ENCODE measurements around the gene GOLGA8S.
"Not testable (repeated sequence)": the region's sequence is repeated elsewhere in the genome, so short reads cannot be mapped to it uniquely, and the experiment has no call there.

The GOLGA8S gene

DNA sequence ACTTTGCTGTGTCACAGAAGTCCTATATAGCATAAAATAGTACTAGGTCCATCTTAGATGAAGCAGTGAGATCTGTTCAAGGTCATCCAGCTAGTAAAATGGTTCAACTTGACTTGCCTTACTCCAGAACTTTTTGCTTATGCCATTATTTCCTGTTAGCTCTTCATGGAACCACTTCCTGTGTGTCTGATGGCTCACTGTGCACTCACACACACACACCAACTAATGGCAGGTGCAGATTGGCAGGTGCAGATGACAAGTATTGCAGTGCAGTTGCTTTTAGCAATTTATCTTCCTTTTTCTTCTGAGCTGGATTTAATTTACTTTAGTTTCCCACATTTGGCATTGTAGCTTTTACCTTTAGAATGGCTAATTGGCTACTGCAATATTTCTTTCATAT lies 29.8 kb downstream of the GOLGA8S start:
- no peak for DNase-seq (ENCODE audit: low spot score)
- TF ChIP-seq, protein P1, sequence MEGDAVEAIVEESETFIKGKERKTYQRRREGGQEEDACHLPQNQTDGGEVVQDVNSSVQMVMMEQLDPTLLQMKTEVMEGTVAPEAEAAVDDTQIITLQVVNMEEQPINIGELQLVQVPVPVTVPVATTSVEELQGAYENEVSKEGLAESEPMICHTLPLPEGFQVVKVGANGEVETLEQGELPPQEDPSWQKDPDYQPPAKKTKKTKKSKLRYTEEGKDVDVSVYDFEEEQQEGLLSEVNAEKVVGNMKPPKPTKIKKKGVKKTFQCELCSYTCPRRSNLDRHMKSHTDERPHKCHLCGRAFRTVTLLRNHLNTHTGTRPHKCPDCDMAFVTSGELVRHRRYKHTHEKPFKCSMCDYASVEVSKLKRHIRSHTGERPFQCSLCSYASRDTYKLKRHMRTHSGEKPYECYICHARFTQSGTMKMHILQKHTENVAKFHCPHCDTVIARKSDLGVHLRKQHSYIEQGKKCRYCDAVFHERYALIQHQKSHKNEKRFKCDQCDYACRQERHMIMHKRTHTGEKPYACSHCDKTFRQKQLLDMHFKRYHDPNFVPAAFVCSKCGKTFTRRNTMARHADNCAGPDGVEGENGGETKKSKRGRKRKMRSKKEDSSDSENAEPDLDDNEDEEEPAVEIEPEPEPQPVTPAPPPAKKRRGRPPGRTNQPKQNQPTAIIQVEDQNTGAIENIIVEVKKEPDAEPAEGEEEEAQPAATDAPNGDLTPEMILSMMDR (IDR thresholded peaks at IDR 0.05; ENCODE audit: extremely low read depth, missing control alignments), result no peak

DNA sequence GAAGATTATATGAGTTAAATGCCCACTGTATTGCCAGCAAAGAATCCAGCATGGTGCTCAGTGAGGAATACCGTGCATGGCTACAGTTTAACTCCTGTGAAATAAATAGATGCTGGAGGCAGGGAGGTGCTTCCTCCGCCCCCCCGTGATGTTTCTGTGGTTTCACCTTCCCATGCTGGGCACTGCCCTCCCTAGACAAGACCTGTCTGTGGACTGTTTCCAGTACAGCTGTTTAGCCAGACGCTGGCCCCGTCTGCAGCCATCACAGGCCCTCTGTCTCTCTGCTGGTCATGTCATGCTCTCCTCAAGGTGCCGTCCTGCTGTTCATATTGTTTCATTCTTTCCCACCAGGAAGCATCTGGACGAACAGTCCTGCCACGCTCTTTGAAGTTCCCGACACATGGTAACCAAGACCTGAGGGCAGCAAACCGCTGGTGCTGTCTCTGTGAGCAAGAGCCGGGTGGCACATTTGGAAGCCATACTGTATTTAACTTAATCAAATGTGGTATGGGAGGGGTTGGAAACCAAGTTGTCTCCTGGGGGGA lies 31.4 kb downstream of the GOLGA8S start:
- DNase-seq (ENCODE audit: low spot score), result no peak
- TF ChIP-seq, protein P1 (IDR thresholded peaks at IDR 0.05; ENCODE audit: extremely low read depth, missing control alignments), result no peak

DNA sequence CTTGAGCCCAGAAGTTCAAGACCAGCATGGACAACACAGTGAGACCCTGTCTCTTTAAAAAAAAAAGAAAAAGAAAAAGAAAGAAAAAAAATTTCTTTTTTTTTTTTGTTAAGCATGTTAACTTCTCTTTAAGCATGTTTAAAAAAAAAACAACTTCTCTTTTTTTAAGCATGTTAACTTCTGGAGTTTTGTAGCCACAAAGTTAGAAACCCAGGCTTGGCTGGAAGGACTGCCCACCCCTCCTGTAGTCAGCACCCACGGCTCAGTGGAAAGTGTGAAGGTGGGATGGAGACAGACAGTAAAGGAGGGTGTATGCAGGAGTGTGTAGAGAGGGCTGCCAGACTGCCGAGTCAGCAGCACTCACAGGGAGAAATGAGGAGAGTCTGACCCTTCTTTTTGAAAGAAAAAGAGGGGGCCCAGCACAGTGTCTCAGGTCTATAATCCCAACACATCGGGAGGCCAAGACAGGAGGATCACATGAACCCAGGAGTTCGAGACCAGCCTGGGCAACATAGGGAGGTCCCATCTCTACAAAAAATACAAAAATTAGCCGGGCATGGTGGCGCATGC lies 33.2 kb downstream of the GOLGA8S start:
- TF ChIP-seq, protein P1 (IDR thresholded peaks at IDR 0.05; ENCODE audit: extremely low read depth, missing control alignments), result no peak
- DNase-seq (ENCODE audit: low spot score), result no peak

DNA sequence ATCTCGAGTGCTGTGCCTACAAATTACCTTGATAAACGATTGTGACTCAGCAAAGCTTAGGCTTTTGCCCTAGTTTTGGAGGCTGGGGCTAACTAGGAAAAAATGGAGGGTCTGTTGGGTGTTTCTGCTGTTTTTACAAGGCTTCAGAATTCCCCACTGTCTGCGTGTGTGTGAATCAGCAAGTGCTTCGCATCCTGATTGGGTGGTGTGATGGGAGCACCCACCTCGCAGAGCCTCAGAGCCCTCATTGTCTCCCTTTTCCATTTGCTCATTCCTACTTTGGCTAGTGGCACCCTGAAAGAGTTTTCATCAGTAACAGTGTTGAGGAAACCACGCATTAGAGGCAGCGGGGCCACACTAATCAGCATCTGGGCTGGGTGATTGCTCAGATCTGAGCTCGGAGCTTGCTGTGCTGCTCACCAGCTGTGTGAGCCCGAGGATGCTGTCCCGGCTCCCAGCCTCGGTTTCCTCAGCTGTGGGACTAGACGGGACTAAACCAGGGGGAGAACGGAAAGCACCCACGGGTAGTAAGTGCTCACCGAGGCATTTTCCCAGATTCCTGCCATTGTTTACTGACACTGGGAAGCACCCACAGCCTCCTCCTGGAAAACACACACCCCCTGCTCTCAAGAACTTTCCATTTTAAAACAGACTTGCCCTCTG lies 40.6 kb downstream of the GOLGA8S start:
- TF ChIP-seq, protein P1 (IDR thresholded peaks at IDR 0.05; ENCODE audit: extremely low read depth, missing control alignments), result no peak
- DNase-seq (ENCODE audit: low spot score), result no peak

DNA sequence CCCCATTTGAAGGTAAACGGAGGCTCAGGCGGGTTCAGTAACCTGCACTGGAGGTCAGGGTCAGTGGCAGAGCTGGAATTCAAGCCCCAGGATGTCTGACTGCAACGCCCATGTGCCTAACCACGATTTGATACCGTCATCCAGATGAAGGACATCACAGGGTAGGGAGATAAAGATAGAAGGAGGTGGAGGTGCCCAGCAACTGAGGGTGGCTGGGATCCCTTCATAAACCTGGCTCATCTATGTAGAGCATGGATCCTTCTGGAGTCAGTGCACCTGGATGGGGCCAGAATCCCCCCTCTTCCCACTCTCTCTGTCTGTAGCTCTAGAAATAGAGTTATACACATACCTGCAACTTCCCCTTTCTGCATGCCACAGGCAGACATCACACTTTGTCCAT lies 41.3 kb downstream of the GOLGA8S start:
- TF ChIP-seq, protein P1 (IDR thresholded peaks at IDR 0.05; ENCODE audit: extremely low read depth, missing control alignments), result no peak

DNA sequence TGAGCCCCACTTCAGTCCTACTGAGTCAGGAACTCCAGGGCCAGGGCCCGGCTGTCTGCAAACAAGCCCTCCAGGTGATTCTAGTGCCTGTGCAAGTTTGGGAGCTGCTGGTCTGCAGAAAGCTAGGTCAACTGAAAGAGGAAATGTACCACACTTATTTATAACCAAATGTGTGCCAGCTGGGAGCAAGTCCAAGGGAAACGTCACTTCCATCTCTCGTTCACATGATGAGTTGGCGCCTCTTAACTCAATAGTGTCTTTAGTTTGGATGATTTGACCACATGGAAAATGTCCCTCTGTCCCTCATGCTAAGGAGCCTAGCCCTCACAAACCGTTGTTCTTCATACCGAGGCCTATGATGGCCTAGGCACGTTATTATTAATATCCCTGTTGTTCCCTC lies 43.2 kb downstream of the GOLGA8S start:
- TF ChIP-seq, protein P1 (IDR thresholded peaks at IDR 0.05; ENCODE audit: extremely low read depth, missing control alignments), result no peak
- no peak for DNase-seq (ENCODE audit: low spot score)

More for the DNA sequence above, 41.3 kb downstream of the GOLGA8S start:
- no peak for DNase-seq (ENCODE audit: low spot score)

DNA sequence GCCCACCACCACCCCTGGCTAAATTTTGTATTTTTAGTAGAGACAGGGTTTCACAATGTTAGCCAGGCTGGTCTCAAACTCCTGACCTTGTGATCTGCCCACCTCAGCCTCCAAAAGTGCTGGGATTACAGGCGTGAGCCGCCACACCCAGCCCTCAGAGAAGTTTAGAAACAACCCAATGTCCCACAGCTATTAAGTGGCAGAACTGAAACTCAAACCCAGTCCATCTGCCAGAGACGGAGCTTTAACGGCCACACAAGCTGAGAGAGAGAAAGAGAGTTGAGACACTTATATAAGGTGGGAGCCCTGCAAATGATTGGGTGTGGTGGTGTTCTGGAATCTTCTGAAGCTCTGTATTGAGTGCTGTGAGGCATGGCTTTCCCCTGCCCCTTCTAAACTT lies 43.8 kb downstream of the GOLGA8S start:
- DNase-seq (ENCODE audit: low spot score), result not testable (repeated sequence)

DNA sequence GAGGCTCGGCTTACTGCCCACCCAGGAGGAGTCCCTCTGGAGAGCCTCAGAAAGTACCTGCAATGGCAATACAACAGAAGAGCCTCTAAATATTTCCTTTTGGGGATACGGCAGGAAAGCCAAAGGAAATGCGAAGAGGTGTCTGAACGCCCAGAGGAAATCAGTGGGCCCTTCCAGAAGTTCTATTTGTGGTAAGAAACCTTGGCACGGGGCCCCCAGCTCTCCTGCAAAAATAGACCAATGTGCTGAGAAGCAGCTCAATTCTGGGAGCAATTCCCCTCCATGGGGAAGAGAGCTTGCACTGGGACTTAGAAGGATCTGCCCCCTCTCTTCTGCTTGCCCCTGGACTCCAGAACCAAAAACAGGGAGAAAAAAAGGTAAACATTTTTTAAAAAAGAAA lies 44.7 kb downstream of the GOLGA8S start:
- DNase-seq (ENCODE audit: low spot score), result not testable (repeated sequence)

Measured in GM20000 (cell line).